Measurements from ENCODE around the gene AURKAIP1.

DNA sequence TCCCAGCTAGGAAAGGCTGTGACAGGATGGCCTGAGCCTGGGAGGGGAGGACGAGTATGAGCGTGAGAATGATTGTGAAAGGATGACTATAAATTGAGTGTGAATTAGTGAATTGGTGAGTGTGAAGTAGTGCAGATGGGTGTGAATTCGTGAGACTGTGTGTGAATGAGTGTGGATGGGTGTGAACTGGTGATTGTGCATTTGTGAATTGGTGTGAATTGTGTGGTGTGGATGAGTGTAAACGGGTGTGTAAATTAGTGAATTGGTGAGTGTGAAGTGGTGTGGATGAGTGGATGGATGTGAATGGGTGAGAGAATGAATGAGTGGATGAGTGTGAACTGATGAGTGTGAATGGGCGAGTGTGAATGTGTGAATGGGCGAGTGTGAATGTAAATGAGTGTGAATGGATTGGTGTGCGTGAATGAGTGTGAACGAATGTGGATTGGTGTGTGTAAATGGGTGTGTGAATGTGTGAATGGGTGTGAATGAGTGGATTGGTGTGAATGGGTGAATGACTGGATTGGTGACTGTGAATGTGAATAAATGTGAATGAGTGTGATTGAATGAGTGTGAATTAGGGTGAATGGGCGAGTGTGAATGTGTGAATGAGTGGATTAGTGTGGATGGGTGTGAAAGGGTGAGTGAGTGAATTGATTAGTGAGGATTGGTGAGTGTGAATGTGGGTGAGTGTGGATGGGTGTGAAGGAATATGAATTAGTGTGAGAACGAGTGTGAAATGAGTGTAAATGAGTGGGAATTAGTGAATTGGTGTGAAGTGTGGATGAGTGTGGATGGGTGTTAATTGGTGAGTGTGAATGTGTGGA, 8.9 kb downstream of the AURKAIP1 start:
- TF ChIP-seq, protein P1, sequence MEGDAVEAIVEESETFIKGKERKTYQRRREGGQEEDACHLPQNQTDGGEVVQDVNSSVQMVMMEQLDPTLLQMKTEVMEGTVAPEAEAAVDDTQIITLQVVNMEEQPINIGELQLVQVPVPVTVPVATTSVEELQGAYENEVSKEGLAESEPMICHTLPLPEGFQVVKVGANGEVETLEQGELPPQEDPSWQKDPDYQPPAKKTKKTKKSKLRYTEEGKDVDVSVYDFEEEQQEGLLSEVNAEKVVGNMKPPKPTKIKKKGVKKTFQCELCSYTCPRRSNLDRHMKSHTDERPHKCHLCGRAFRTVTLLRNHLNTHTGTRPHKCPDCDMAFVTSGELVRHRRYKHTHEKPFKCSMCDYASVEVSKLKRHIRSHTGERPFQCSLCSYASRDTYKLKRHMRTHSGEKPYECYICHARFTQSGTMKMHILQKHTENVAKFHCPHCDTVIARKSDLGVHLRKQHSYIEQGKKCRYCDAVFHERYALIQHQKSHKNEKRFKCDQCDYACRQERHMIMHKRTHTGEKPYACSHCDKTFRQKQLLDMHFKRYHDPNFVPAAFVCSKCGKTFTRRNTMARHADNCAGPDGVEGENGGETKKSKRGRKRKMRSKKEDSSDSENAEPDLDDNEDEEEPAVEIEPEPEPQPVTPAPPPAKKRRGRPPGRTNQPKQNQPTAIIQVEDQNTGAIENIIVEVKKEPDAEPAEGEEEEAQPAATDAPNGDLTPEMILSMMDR (IDR thresholded peaks at IDR 0.05; ENCODE audit: low read depth, low read length): no peak
- no peak for TF ChIP-seq EZH2phosphoT487 (IDR thresholded peaks at IDR 0.05; ENCODE audit: low read depth)

Measured in OCI-LY3 (cell line).